B cell (primary cell): ENCODE data around the gene SLC16A2. TPM values are rescaled to one million over a fixed set of nuclear protein-coding genes. Genes with fewer than 3 reads are reported as not detected.
A peak's percentile ranks its signal among the peaks of the same experiment; 100 is the strongest.

ENCODE experiments used
- ATAC-seq: fragments of 200-7000 bp; cut with Tn5 transposase; one replicate; pipeline ENCODE4 v1.10.0; 2021; ENCODE audit warnings: low read depth, mild to moderate bottlenecking, moderate number of reproducible peaks, moderate library complexity
- CTCF ChIA-PET: fragments of 350-600 bp; sonication (Branson Sonifier 250); formaldehyde crosslinking; loops from one replicate; lab custom pipeline; 2021; ENCODE audit warnings: antibody characterized with exemption, inconsistent platforms; lab: Charles Lee
- POLR2A ChIA-PET: fragments of 350-600 bp; sonication (Branson Sonifier 250); formaldehyde crosslinking; loops from one replicate; lab custom pipeline; 2021; ENCODE audit warnings: antibody characterized with exemption; lab: Charles Lee
- DNase-seq: peaks from one replicate; pipeline ENCODE4 v3.0.0; 2013
- H2AFZ ChIP-seq: 2 replicates; pipeline ENCODE4 v1.6.1; 2012; ENCODE audit warnings: mild to moderate bottlenecking, low read depth, low read length; ENCODE audit not compliant: insufficient read depth, poor library complexity, severe bottlenecking
- H3K27ac ChIP-seq, 2 donors: 1 replicate in 1 of 2; 2 replicates in 1 of 2; pipeline ENCODE4 v1.5.1; 2012 to 2013; ENCODE audit warnings: low read length in 2 of 2, mild to moderate bottlenecking in 2 of 2, moderate library complexity in 1 of 2
- H3K27me3 ChIP-seq, 4 experiments: fragments of 200-600 bp in 1 of 4; sonication (generic) in 1 of 4; replicated peaks in 1 of 4; 1 replicate in 2 of 4; 2 replicates in 2 of 4; pipeline versions ENCODE4 v1.6.1 to v1.7.0; 2013 to 2016; ENCODE audit warnings: low read length in 3 of 4, mild to moderate bottlenecking in 2 of 4, mixed read lengths in 1 of 4, moderate library complexity in 1 of 4; ENCODE audit not compliant: insufficient read depth in 4 of 4, control insufficient read depth in 3 of 4; ENCODE audit errors: control extremely low read depth in 1 of 4
- H3K36me3 ChIP-seq, 2 experiments: replicated peaks in 1 of 2; 1 replicate in 1 of 2; 2 replicates in 1 of 2; pipeline versions ENCODE4 v1.6.1 to v1.7.1; 2013; ENCODE audit warnings: low read length in 1 of 2; ENCODE audit not compliant: insufficient read depth in 2 of 2, control insufficient read depth in 1 of 2; ENCODE audit errors: control extremely low read depth in 1 of 2, extremely low read depth in 1 of 2
- H3K4me1 ChIP-seq, 2 donors: fragments of 200-600 bp in 1 of 2; sonication (generic) in 1 of 2; 1 replicate in 1 of 2; 2 replicates in 1 of 2; pipeline versions ENCODE4 v1.5.1 to v1.6.1; 2013 to 2017; ENCODE audit warnings: low read length in 2 of 2; ENCODE audit not compliant: control insufficient read depth in 2 of 2, insufficient read depth in 2 of 2
- H3K4me2 ChIP-seq: replicated peaks from 2 replicates; pipeline ENCODE3; 2012; ENCODE audit warnings: mild to moderate bottlenecking, low read depth, low read length; ENCODE audit not compliant: poor library complexity, severe bottlenecking
- H3K4me3 ChIP-seq, 5 experiments: fragments of 200-600 bp in 1 of 5; sonication (generic) in 1 of 5; 1 replicate in 3 of 5; 2 replicates in 2 of 5; pipeline versions ENCODE4 v1.5.1 to v1.7.0; 2011 to 2016; ENCODE audit warnings: low read length in 4 of 5, mild to moderate bottlenecking in 4 of 5, low read depth in 2 of 5, control low read depth in 1 of 5, moderate library complexity in 1 of 5; ENCODE audit not compliant: insufficient read depth in 1 of 5; ENCODE audit errors: control extremely low read depth in 1 of 5, extremely low read depth in 1 of 5
- H3K79me2 ChIP-seq: fragments of 200-600 bp; sonication (generic); one replicate; pipeline ENCODE4 v1.6.0; 2016; ENCODE audit warnings: low read length; ENCODE audit not compliant: control insufficient read depth, insufficient read depth
- H3K9ac ChIP-seq: fragments of 200-600 bp; sonication (generic); 2 replicates; pipeline ENCODE4 v1.6.1; 2017; ENCODE audit warnings: mild to moderate bottlenecking, low read length, moderate library complexity
- H3K9me3 ChIP-seq, 3 donors: one replicate each; pipeline versions ENCODE4 v1.6.1 to v1.7.1; 2013; ENCODE audit warnings: low read length in 2 of 3; ENCODE audit not compliant: control insufficient read depth in 2 of 3, insufficient read depth in 1 of 3; ENCODE audit errors: control extremely low read depth in 1 of 3
- H4K20me1 ChIP-seq: 2 replicates; pipeline ENCODE4 v1.6.0; 2012; ENCODE audit warnings: mild to moderate bottlenecking, low read length; ENCODE audit not compliant: insufficient read depth, control insufficient read depth, poor library complexity, severe bottlenecking
- H3K27ac Mint-ChIP-seq: one replicate; pipeline ENCODE4 v1.8.0; 2021; ENCODE audit warnings: mixed read lengths
- H3K27me3 Mint-ChIP-seq: one replicate; pipeline ENCODE4 v1.8.0; 2021; ENCODE audit warnings: mixed read lengths
- H3K4me1 Mint-ChIP-seq: one replicate; pipeline ENCODE4 v1.8.0; 2021; ENCODE audit warnings: mixed read lengths
- H3K4me3 Mint-ChIP-seq: one replicate; pipeline ENCODE4 v1.8.0; 2021; ENCODE audit warnings: mixed read lengths
- H3K9me3 Mint-ChIP-seq: one replicate; pipeline ENCODE4 v1.8.0; 2022; ENCODE audit warnings: mixed read lengths; ENCODE audit not compliant: insufficient read depth
- CTCF ChIP-seq: fragments of 200-600 bp; IDR thresholded peaks from one replicate; pipeline ENCODE4 v1.8.0; 2022; ENCODE audit warnings: antibody characterized with exemption, mild to moderate bottlenecking
- EZH2 ChIP-seq: IDR thresholded peaks from 2 replicates; pipeline ENCODE4 v1.6.1; 2012; ENCODE audit warnings: borderline replicate concordance, low read depth, mild to moderate bottlenecking, moderate library complexity, low read length; ENCODE audit not compliant: insufficient read depth, poor library complexity, severe bottlenecking
- WGBS: methylation state at CpG from one replicate; pipeline ENCODE4 v1.1.5; 2013; ENCODE audit warnings: missing lambda C conversion rate; ENCODE audit not compliant: insufficient coverage; 5-methylcytosine and 5-hydroxymethylcytosine counted together
- intact Hi-C: fragments of 100-400 bp; cut with micrococcal nuclease; formaldehyde crosslinking; loops from one replicate; pipeline ENCODE4 v1.10.0; 2022
- polyA plus RNA-seq: library from polyadenylated mRNA; depleted of rRNA; stranded (reverse); fragments of >200 nt; gene quantifications from 2 replicates; pipeline ENCODE4 v1.2.3, GENCODE V29; 2012
- total RNA-seq, 2 donors: library from RNA; stranded (reverse); fragments of 120-200 nt in 1 of 2; gene quantifications; 1 replicate in 1 of 2; 2 replicates in 1 of 2; pipeline versions ENCODE4 v1.2.3 to v1.2.4, GENCODE V29; 2013 to 2022

SLC16A2 gene
- total and polyA plus RNA-seq, 2 donors (not counting 1 experiment from before 2014, with no cell fraction given): not detected

DNA sequence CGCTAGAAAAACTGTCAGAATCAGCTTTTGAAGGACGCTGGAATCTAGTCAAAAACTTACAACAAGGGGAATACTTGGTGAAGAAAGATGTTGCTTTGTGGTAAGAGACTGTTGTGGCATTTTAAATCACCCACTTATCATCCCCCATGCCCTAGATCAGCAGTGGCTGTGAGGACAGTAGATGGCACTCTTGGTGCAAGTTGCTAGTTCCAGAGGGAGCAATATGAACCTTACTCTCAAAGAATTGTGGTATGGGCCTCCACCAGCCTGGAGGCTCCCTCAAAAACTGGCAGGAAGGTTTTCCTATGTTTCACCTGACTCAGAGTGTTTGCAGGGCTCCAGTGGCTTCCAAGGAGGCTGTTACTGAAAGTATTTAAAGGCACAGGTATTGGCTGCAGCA lies 37.7 kb upstream of the SLC16A2 start:
- no peak overlapping the region for H3K9ac ChIP-seq
- Mint-ChIP-seq H3K4me1 (no peaks in the 10 kb centered on the region), H3K9me3 (no peaks in the 10 kb centered on the region), H3K4me3 (no peak overlapping the region), H3K27ac (no peak overlapping the region), H3K27me3 (peaks cover 3% of the 10 kb centered on the region)
- DNase-seq (peak; percentile 2), ATAC-seq (no peak)
- no peaks in the 10 kb centered on the region for H3K9me3 ChIP-seq
- peaks cover 0 to 2% (median 0%) of the 10 kb centered on the region in 4 experiments for H3K27me3 ChIP-seq
- no peak overlapping the region for H3K4me2 ChIP-seq
- ChIA-PET POLR2A (no interaction called here), CTCF (interaction anchor here (3.6 kb wide), 1 partner anchor 151 kb away, joined by 12 read pairs; no protein-coding TSS in a partner anchor)
- no peaks in the 10 kb centered on the region for H3K79me2 ChIP-seq
- no peak overlapping the region for H2AFZ ChIP-seq
- H3K27ac ChIP-seq: no peak overlapping the region
- no peak overlapping the region for H3K4me3 ChIP-seq
- H3K36me3 ChIP-seq: no peaks in the 10 kb centered on the region
- intact Hi-C loops: no loop called here
- WGBS: no CpG with 5 or more reads among the region's 2 CpGs
- no peaks in the 10 kb centered on the region for H4K20me1 ChIP-seq
- no peak for TF ChIP-seq CTCF
- no peak for TF ChIP-seq EZH2
- no peaks in the 10 kb centered on the region for H3K4me1 ChIP-seq

DNA sequence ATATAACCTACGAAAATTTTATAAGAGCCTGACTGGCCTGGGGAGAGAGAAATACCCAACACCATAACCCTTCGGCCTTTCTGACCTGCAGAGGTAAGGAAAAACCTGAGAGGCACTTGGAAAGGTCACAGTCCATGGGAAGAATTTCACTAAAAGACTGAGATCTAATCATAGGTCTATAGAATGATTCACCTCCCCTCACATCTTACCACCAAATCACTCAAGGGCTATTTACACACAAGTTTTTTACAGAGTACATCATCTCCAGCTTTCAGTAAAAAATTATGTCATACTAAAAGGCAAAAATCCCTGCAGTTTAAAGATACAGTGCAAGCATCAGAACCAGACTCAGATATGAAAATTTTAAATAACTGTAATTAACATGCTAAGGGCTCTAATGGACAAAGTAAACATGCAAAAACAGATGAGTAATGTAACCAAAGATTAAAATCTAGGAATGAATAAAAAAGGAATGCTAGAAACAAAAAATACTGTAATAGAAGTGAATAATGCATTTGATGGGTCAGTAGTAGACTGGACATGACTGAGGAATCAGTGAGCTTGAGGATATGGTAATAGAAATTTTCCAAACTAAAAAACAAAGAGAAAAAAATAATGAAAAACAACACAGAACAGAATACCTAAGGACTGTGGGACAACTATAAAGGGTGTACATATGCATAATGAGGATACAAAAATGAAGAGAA lies 32.1 kb upstream of the SLC16A2 start:
- Histone ChIP-seq H3K36me3 (no peaks in the 10 kb centered on the region), H3K27me3 (peaks cover 0 to 2% (median 0%) of the 10 kb centered on the region in 4 experiments), H3K4me1 (no peaks in the 10 kb centered on the region), H3K4me3 (no peak overlapping the region), H3K27ac (no peak overlapping the region), H3K9me3 (no peaks in the 10 kb centered on the region), H4K20me1 (no peaks in the 10 kb centered on the region), H3K79me2 (no peaks in the 10 kb centered on the region), H2AFZ (no peak overlapping the region), H3K9ac (no peak overlapping the region), H3K4me2 (no peak overlapping the region)
- ChIA-PET POLR2A (no interaction called here), CTCF (no interaction called here)
- Mint-ChIP-seq H3K4me3 (no peak overlapping the region), H3K27me3 (peaks cover 14% of the 10 kb centered on the region), H3K4me1 (no peaks in the 10 kb centered on the region), H3K27ac (no peak overlapping the region), H3K9me3 (no peaks in the 10 kb centered on the region)
- ATAC-seq: no peak
- DNase-seq: no peak
- no CpG with 5 or more reads among the region's 2 CpGs for WGBS
- intact Hi-C loops: no loop called here
- TF ChIP-seq EZH2 (no peak), CTCF (no peak)
